KOPT-K1 (cell line): ENCODE data around the gene ATP13A4.
A peak's percentile ranks its signal among the peaks of the same experiment; 100 is the strongest.

Experiments used
- H3K27ac ChIP-seq: fragments of 200-600 bp; sonication (generic); 2 replicates; pipeline ENCODE4 v1.5.1; 2016; ENCODE audit warnings: antibody characterized with exemption, mild to moderate bottlenecking, low read depth, low read length; ENCODE audit not compliant: poor library complexity, severe bottlenecking
- H3K36me3 ChIP-seq: fragments of 200-600 bp; sonication (generic); 2 replicates; pipeline ENCODE4 v1.5.1; 2017; ENCODE audit warnings: antibody characterized with exemption, mild to moderate bottlenecking, low read length, moderate library complexity; ENCODE audit not compliant: insufficient read depth
- H3K9me3 ChIP-seq: fragments of 200-600 bp; sonication (generic); 2 replicates; pipeline ENCODE4 v1.5.1; 2017; ENCODE audit warnings: antibody characterized with exemption, low read length, mild to moderate bottlenecking; ENCODE audit not compliant: insufficient read depth, poor library complexity, severe bottlenecking

ATP13A4 gene, protein sequence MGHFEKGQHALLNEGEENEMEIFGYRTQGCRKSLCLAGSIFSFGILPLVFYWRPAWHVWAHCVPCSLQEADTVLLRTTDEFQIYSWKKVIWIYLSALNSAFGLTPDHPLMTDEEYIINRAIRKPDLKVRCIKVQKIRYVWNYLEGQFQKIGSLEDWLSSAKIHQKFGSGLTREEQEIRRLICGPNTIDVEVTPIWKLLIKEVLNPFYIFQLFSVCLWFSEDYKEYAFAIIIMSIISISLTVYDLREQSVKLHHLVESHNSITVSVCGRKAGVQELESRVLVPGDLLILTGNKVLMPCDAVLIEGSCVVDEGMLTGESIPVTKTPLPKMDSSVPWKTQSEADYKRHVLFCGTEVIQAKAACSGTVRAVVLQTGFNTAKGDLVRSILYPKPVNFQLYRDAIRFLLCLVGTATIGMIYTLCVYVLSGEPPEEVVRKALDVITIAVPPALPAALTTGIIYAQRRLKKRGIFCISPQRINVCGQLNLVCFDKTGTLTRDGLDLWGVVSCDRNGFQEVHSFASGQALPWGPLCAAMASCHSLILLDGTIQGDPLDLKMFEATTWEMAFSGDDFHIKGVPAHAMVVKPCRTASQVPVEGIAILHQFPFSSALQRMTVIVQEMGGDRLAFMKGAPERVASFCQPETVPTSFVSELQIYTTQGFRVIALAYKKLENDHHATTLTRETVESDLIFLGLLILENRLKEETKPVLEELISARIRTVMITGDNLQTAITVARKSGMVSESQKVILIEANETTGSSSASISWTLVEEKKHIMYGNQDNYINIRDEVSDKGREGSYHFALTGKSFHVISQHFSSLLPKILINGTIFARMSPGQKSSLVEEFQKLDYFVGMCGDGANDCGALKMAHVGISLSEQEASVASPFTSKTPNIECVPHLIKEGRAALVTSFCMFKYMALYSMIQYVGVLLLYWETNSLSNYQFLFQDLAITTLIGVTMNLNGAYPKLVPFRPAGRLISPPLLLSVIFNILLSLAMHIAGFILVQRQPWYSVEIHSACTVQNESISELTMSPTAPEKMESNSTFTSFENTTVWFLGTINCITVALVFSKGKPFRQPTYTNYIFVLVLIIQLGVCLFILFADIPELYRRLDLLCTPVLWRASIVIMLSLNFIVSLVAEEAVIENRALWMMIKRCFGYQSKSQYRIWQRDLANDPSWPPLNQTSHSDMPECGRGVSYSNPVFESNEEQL

GRCh38 chr3:193554811-193555210 lies at the start of gene ATP13A4:
Gene ATP13A4, minus strand, starts transcription at chr3:193554895. Its CDS starts 96 bp downstream, at chr3:193554799.
- H3K36me3 ChIP-seq = no peaks in the 10 kb centered on the region
- H3K9me3 ChIP-seq = no peaks in the 10 kb centered on the region
- no peak within 1 kb of the TSS for H3K27ac ChIP-seq

GRCh38 chr3:193599393-193599792 lies 44.7 kb upstream of the ATP13A4 start:
- H3K27ac ChIP-seq = no peak overlapping the region
- no peaks in the 10 kb centered on the region for H3K9me3 ChIP-seq
- H3K36me3 ChIP-seq = peaks cover 81% of the 10 kb centered on the region

GRCh38 chr3:193598202-193598601 lies 43.5 kb upstream of the ATP13A4 start:
- Histone ChIP-seq H3K9me3 (no peaks in the 10 kb centered on the region), H3K27ac (no peak overlapping the region), H3K36me3 (peaks cover 74% of the 10 kb centered on the region)

- no peaks in the 10 kb centered on the region for H3K9me3 ChIP-seq
- H3K36me3 ChIP-seq = peaks cover 53% of the 10 kb centered on the region
- H3K27ac ChIP-seq = no peak overlapping the region
Observed at GRCh38 chr3:193595939-193596487, 41.3 kb upstream of the ATP13A4 start.

- Histone ChIP-seq H3K36me3 (peaks cover 47% of the 10 kb centered on the region), H3K27ac (no peak overlapping the region), H3K9me3 (no peaks in the 10 kb centered on the region)
Observed at GRCh38 chr3:193594946-193595689, 40.4 kb upstream of the ATP13A4 start.

DNA sequence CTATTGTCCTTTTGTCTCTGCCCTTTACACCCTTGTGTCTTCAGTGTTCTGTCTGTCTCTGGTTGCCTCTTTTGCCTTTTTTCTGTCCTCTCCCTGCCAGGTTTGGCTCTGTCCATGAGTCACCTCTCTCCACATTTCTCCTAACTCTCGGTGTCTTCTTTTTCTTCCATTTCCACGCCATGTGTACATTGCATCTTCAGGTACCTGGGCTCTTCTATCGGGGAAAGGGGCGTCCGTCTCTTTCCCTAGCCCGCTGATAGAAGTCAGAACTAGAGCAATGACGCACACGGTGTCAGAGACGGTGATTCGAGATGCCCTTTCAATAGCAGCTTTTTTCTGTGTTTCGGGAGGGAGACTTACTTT lies 39.0 kb upstream of the ATP13A4 start:
- no peaks in the 10 kb centered on the region for H3K9me3 ChIP-seq
- peaks cover 33% of the 10 kb centered on the region for H3K36me3 ChIP-seq
- peak overlapping the region; percentile 78 for H3K27ac ChIP-seq

- Histone ChIP-seq H3K27ac (peak within 1 kb of the TSS; percentile 78), H3K9me3 (no peaks in the 10 kb centered on the region), H3K36me3 (peaks cover 27% of the 10 kb centered on the region)
Observed at GRCh38 chr3:193592841-193593667, 38.4 kb upstream of the ATP13A4 start, which contains the start of gene OPA1. Gene OPA1, plus strand, starts transcription at chr3:193593208. Its CDS starts 170 bp downstream, at chr3:193593378.

- Histone ChIP-seq H3K36me3 (no peaks in the 10 kb centered on the region), H3K27ac (no peak overlapping the region)
Observed at GRCh38 chr3:193590088-193590856, 35.6 kb upstream of the ATP13A4 start.

GRCh38 chr3:193589616-193590015 lies 34.9 kb upstream of the ATP13A4 start:
- no peaks in the 10 kb centered on the region for H3K9me3 ChIP-seq
- H3K27ac ChIP-seq = no peak overlapping the region
- H3K36me3 ChIP-seq = no peaks in the 10 kb centered on the region

More at GRCh38 chr3:193590088-193590856, 35.6 kb upstream of the ATP13A4 start:
- no peaks in the 10 kb centered on the region for H3K9me3 ChIP-seq

DNA sequence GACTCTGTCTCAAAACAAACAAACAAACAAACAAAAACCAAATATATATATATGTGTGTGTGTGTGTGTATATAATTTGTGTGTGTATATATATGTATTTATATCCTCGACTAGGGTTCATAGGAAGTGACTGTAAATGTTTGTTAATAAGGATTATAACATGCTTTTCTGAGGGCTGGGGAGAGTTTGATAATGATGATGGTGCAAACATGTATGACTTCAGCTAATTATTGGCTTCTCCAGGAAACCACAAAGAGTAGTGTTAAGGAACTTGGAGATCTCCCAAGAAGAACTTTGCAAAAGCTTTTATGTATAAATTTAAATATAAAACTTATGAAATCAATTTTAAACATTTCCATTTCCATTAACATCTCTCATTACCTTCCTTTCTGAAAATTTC lies 34.4 kb upstream of the ATP13A4 start:
- H3K36me3 ChIP-seq = no peaks in the 10 kb centered on the region
- H3K9me3 ChIP-seq = no peaks in the 10 kb centered on the region
- no peak overlapping the region for H3K27ac ChIP-seq

GRCh38 chr3:193586526-193586925 lies 31.8 kb upstream of the ATP13A4 start:
- Histone ChIP-seq H3K9me3 (no peaks in the 10 kb centered on the region), H3K36me3 (no peaks in the 10 kb centered on the region), H3K27ac (no peak overlapping the region)

DNA sequence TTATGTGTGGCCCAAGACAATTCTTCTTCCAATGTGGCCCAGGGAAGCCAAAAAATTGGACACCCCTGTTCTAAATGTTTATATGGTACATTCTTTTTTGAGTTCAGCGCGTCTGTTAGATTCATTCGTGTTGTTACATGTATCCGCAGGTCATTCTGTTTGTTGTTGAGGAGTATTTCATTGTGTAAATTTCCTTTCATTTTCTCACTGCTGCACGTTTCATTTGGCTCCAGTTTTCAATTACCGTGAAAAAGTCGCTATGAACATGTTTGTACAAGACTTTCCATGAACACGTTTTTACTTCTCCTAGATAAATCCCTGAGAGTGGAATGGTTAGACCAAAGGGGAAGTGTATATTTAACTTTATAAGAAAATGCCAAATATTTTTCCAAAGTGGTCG lies 30.8 kb upstream of the ATP13A4 start:
- Histone ChIP-seq H3K27ac (no peak overlapping the region), H3K9me3 (no peaks in the 10 kb centered on the region), H3K36me3 (no peaks in the 10 kb centered on the region)
